H9 (cell line): ENCODE results near the gene ANP32D. TPM values are rescaled to one million over a fixed set of nuclear protein-coding genes. Genes with fewer than 3 reads are reported as not detected.

Experiments used
- DNase-seq: peaks from one replicate; pipeline ENCODE4 v3.0.0-alpha.2; 2017
- H2AFZ ChIP-seq: one replicate; pipeline ENCODE4 v1.6.1; 2013; ENCODE audit warnings: mild to moderate bottlenecking, low read length, control low read depth, moderate library complexity
- H2AK5ac ChIP-seq: 2 replicates; pipeline ENCODE4 v1.6.1; 2013; ENCODE audit warnings: low read length, control low read depth, mixed read lengths; ENCODE audit not compliant: insufficient read length
- H2BK120ac ChIP-seq: one replicate; pipeline ENCODE4 v1.6.1; 2013; ENCODE audit warnings: low read depth, mild to moderate bottlenecking, low read length, control low read depth, inconsistent platforms; ENCODE audit not compliant: poor library complexity, severe bottlenecking
- H2BK12ac ChIP-seq: 2 replicates; pipeline ENCODE4 v1.6.1; 2013; ENCODE audit warnings: low read length, control low read depth, mixed read lengths, low read depth; ENCODE audit not compliant: insufficient read length
- H2BK15ac ChIP-seq: 2 replicates; pipeline ENCODE4 v1.6.1; 2013; ENCODE audit warnings: low read depth, low read length, control low read depth
- H2BK20ac ChIP-seq: one replicate; pipeline ENCODE4 v1.6.1; 2013; ENCODE audit warnings: low read depth, mild to moderate bottlenecking, low read length, control low read depth, inconsistent platforms; ENCODE audit not compliant: poor library complexity, severe bottlenecking
- H2BK5ac ChIP-seq: 2 replicates; pipeline ENCODE4 v1.6.1; 2013; ENCODE audit warnings: low read length, control low read depth, mixed read lengths; ENCODE audit not compliant: insufficient read length
- H3K14ac ChIP-seq: 2 replicates; pipeline ENCODE4 v1.6.1; 2013; ENCODE audit warnings: low read length, control low read depth; ENCODE audit not compliant: insufficient read depth
- H3K18ac ChIP-seq: 2 replicates; pipeline ENCODE4 v1.6.1; 2013; ENCODE audit warnings: low read depth, mild to moderate bottlenecking, mixed read lengths, low read length, control low read depth; ENCODE audit not compliant: insufficient read length
- H3K23ac ChIP-seq: 2 replicates; pipeline ENCODE4 v1.6.1; 2013; ENCODE audit warnings: low read length, control low read depth, mixed read lengths, low read depth; ENCODE audit not compliant: insufficient read length
- H3K23me2 ChIP-seq: 2 replicates; pipeline ENCODE4 v1.6.1; 2013; ENCODE audit warnings: low read depth, mild to moderate bottlenecking, mixed read lengths, low read length, control low read depth; ENCODE audit not compliant: insufficient read length, poor library complexity, severe bottlenecking
- H3K27ac ChIP-seq: 2 replicates; pipeline ENCODE4 v1.5.1; 2013; ENCODE audit warnings: low read length, control low read depth, mixed read lengths, low read depth; ENCODE audit not compliant: insufficient read length
- H3K27me3 ChIP-seq: 2 replicates; pipeline ENCODE4 v1.6.1; 2013; ENCODE audit warnings: low read length, control low read depth, inconsistent platforms; ENCODE audit not compliant: insufficient read depth
- H3K4ac ChIP-seq: 2 replicates; pipeline ENCODE4 v1.6.1; 2013; ENCODE audit warnings: low read depth, mild to moderate bottlenecking, control low read depth, inconsistent platforms, low read length, moderate library complexity
- H3K4me1 ChIP-seq: 2 replicates; pipeline ENCODE4 v1.6.1; 2013; ENCODE audit warnings: low read length, control low read depth, inconsistent platforms; ENCODE audit not compliant: insufficient read depth
- H3K4me2 ChIP-seq: 2 replicates; pipeline ENCODE4 v1.6.1; 2013; ENCODE audit warnings: low read length, control low read depth, mixed read lengths; ENCODE audit not compliant: insufficient read length, insufficient read depth
- H3K56ac ChIP-seq: 2 replicates; pipeline ENCODE4 v1.6.1; 2013; ENCODE audit warnings: low read depth, mild to moderate bottlenecking, mixed read lengths, low read length, control low read depth; ENCODE audit not compliant: insufficient read length
- H3K79me1 ChIP-seq: 2 replicates; pipeline ENCODE4 v1.6.1; 2013; ENCODE audit warnings: low read depth, mild to moderate bottlenecking, moderate library complexity, low read length, control low read depth, inconsistent platforms; ENCODE audit not compliant: insufficient read depth, poor library complexity, severe bottlenecking
- H3K79me2 ChIP-seq: 2 replicates; pipeline ENCODE4 v1.6.1; 2013; ENCODE audit warnings: low read length, control low read depth, inconsistent platforms; ENCODE audit not compliant: insufficient read depth
- H3K9ac ChIP-seq: 2 replicates; pipeline ENCODE4 v1.6.1; 2013; ENCODE audit warnings: low read length, control low read depth, mixed read lengths; ENCODE audit not compliant: insufficient read length; ENCODE audit errors: extremely low read depth
- H3K9me3 ChIP-seq: one replicate; pipeline ENCODE4 v1.6.1; 2013; ENCODE audit warnings: low read depth, low read length, inconsistent platforms; ENCODE audit not compliant: control insufficient read depth
- H3T11ph ChIP-seq: one replicate; pipeline ENCODE4 v1.6.1; 2013; ENCODE audit warnings: mild to moderate bottlenecking, low read length, control low read depth, inconsistent platforms
- H4K20me1 ChIP-seq: one replicate; pipeline ENCODE4 v1.6.1; 2013; ENCODE audit not compliant: control insufficient read depth, insufficient read length, insufficient read depth
- H4K5ac ChIP-seq: 2 replicates; pipeline ENCODE4 v1.6.1; 2013; ENCODE audit warnings: low read depth, mild to moderate bottlenecking, mixed read lengths, low read length, control low read depth; ENCODE audit not compliant: insufficient read length
- H4K8ac ChIP-seq: replicated peaks from 2 replicates; pipeline ENCODE4 v1.6.1; 2013; ENCODE audit warnings: low read length, control low read depth, mixed read lengths, low read depth; ENCODE audit not compliant: insufficient read length
- H4K91ac ChIP-seq: 2 replicates; pipeline ENCODE4 v1.6.1; 2013; ENCODE audit warnings: low read depth, mild to moderate bottlenecking, moderate library complexity, mixed read lengths, low read length, control low read depth; ENCODE audit not compliant: insufficient read length
- H3K27ac Mint-ChIP-seq, 3 experiments: 2 replicates in 2 of 3; 3 replicates in 1 of 3; pipeline ENCODE4 v1.8.0; 2020 to 2021; ENCODE audit warnings: mixed read lengths in 3 of 3, mild to moderate bottlenecking in 1 of 3, moderate library complexity in 1 of 3
- H3K27me3 Mint-ChIP-seq: 2 replicates; pipeline ENCODE4 v1.8.0; 2021; ENCODE audit warnings: low read depth, mild to moderate bottlenecking, moderate library complexity, mixed read lengths
- H3K36me3 Mint-ChIP-seq, 3 experiments: 2 replicates in 2 of 3; 3 replicates in 1 of 3; pipeline ENCODE4 v1.8.0; 2020 to 2021; ENCODE audit warnings: low read depth in 3 of 3, mixed read lengths in 3 of 3; ENCODE audit not compliant: insufficient read depth in 1 of 3
- H3K4me1 Mint-ChIP-seq, 2 experiments: 2 replicates each; pipeline ENCODE4 v1.8.0; 2020; ENCODE audit warnings: mixed read lengths in 2 of 2
- H3K4me3 Mint-ChIP-seq, 2 experiments: 2 replicates in 1 of 2; 3 replicates in 1 of 2; pipeline ENCODE4 v1.8.0; 2020 to 2021; ENCODE audit warnings: mild to moderate bottlenecking in 2 of 2, mixed read lengths in 2 of 2, moderate library complexity in 1 of 2
- H3K9me3 Mint-ChIP-seq, 2 experiments: 2 replicates in 1 of 2; 3 replicates in 1 of 2; pipeline ENCODE4 v1.8.0; 2020; ENCODE audit warnings: mild to moderate bottlenecking in 2 of 2, mixed read lengths in 2 of 2, moderate library complexity in 1 of 2
- CTCF ChIP-seq: fragments of 200-600 bp; sonication (generic); conservative IDR thresholded peaks from 3 replicates; pipeline ENCODE4 v1.8.0; 2021; ENCODE audit warnings: antibody characterized with exemption, mild to moderate bottlenecking
- WGBS: extraction: QIAGEN DNeasy Blood & Tissue Kit; methylation state at CpG from one replicate; pipeline ENCODE4 v1.1.7; 2013; ENCODE audit warnings: missing lambda C conversion rate, low lambda C conversion rate, mixed read lengths; ENCODE audit not compliant: insufficient read length; ENCODE audit errors: extremely low coverage; 5-methylcytosine and 5-hydroxymethylcytosine counted together
- total RNA-seq: library from RNA; stranded (reverse); gene quantifications from 2 replicates; pipeline ENCODE4 v1.2.1, GENCODE V29; 2021

Gene ANP32D
- total RNA-seq, 1 experiment from 2014 or later = not detected

GRCh38 chr12:48510111-48510510 is 37.8 kb downstream of the ANP32D start:
- no peak overlapping the region for H4K91ac ChIP-seq
- H3K36me3 Mint-ChIP-seq = peaks cover 0 to 3% (median 1%) of the 10 kb centered on the region in 3 experiments; a peak in 2 of 7 replicates
- H3K56ac ChIP-seq = no peak overlapping the region
- H3K18ac ChIP-seq = no peak overlapping the region
- H2BK5ac ChIP-seq = no peak overlapping the region
- H3K4ac ChIP-seq = no peak overlapping the region
- no peak for TF ChIP-seq CTCF
- H4K5ac ChIP-seq = no peak overlapping the region
- no peak overlapping the region for H3K27ac Mint-ChIP-seq
- no peak overlapping the region for H2AFZ ChIP-seq
- WGBS = no CpG with 5 or more reads among the region's 1 CpG
- H3K79me1 ChIP-seq = no peaks in the 10 kb centered on the region
- H3K27me3 ChIP-seq = no peaks in the 10 kb centered on the region
- peaks cover 6% of the 10 kb centered on the region for H3K27me3 Mint-ChIP-seq
- H3K9me3 ChIP-seq = peaks cover 6% of the 10 kb centered on the region
- H3K23ac ChIP-seq = no peak overlapping the region
- H3K14ac ChIP-seq = no peak overlapping the region
- H3K4me1 ChIP-seq = no peaks in the 10 kb centered on the region
- no peak overlapping the region for H3K27ac ChIP-seq
- no peak overlapping the region for H2AK5ac ChIP-seq
- H3K79me2 ChIP-seq = no peaks in the 10 kb centered on the region
- no peak overlapping the region for H3K4me2 ChIP-seq
- no peak overlapping the region for H2BK15ac ChIP-seq
- H2BK120ac ChIP-seq = no peak overlapping the region
- no peak overlapping the region for H3K4me3 Mint-ChIP-seq
- no peak overlapping the region for H4K8ac ChIP-seq
- no peak overlapping the region for H2BK20ac ChIP-seq
- no peak overlapping the region for H2BK12ac ChIP-seq
- DNase-seq = no peak
- H4K20me1 ChIP-seq = no peaks in the 10 kb centered on the region
- H3K9me3 Mint-ChIP-seq = peaks cover 46 to 76% of the 10 kb centered on the region in 2 experiments
- H3K4me1 Mint-ChIP-seq = no peaks in the 10 kb centered on the region
- H3K9ac ChIP-seq = no peak overlapping the region
- no peak overlapping the region for H3T11ph ChIP-seq
- H3K23me2 ChIP-seq = no peaks in the 10 kb centered on the region
